MM.1S (cell line): Measurements from ENCODE around the gene AP3D1.

Experiments
- EZH2 ChIP-seq: fragments of 300-600 bp; sonication (generic); optimal IDR thresholded peaks from 2 replicates; pipeline ENCODE3; 2017; ENCODE audit warnings: low read depth, mild to moderate bottlenecking, antibody characterized with exemption, low read length, mixed read lengths
- EZH2phosphoT487 ChIP-seq: fragments of 300-600 bp; sonication (generic); IDR thresholded peaks from 2 replicates; pipeline ENCODE4 v1.6.1; 2018; ENCODE audit warnings: antibody characterized with exemption, low read length
- TF ChIP-seq, protein P1 (sequence below): fragments of 300-600 bp; sonication (generic); IDR thresholded peaks from 2 replicates; pipeline ENCODE4 v1.5.1; 2016; ENCODE audit warnings: antibody characterized with exemption, low read length, mixed read lengths

DNA sequence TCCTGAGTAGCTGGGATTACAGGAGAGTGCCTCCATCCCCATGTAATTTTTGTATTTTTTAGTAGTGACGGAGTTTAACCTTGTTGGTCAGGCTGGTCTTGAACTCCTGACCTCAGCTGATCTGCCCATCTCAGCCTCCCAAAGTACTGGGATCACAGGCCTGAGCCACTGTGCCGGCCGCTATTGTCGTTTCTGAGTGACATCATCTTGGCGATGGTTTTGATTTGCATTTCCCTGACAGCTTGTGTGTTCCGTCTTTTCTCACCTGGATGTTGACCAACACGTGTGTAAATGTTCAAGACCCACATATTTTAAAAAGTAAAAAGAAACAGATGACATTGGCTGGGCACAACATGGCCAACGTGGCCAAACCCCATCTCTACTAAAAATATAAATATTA lies 87.5 kb downstream of the AP3D1 start:
- TF ChIP-seq EZH2phosphoT487 (no peak), EZH2 (no peak)
- TF ChIP-seq, protein P1, sequence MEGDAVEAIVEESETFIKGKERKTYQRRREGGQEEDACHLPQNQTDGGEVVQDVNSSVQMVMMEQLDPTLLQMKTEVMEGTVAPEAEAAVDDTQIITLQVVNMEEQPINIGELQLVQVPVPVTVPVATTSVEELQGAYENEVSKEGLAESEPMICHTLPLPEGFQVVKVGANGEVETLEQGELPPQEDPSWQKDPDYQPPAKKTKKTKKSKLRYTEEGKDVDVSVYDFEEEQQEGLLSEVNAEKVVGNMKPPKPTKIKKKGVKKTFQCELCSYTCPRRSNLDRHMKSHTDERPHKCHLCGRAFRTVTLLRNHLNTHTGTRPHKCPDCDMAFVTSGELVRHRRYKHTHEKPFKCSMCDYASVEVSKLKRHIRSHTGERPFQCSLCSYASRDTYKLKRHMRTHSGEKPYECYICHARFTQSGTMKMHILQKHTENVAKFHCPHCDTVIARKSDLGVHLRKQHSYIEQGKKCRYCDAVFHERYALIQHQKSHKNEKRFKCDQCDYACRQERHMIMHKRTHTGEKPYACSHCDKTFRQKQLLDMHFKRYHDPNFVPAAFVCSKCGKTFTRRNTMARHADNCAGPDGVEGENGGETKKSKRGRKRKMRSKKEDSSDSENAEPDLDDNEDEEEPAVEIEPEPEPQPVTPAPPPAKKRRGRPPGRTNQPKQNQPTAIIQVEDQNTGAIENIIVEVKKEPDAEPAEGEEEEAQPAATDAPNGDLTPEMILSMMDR: no peak
